ENCODE results near the gene FAM53C. TPM values are rescaled to one million over a fixed set of nuclear protein-coding genes. Genes with fewer than 3 reads are reported as not detected.
"Not testable (repeated sequence)": the region's sequence is repeated elsewhere in the genome, so short reads cannot be mapped to it uniquely, and the experiment has no call there.

Gene FAM53C
- total RNA-seq, 1 donor from 2014 or later: 45.6 TPM

- Mint-ChIP-seq H3K27ac (ENCODE audit: unreplicated experiment) (no peak overlapping the region), H3K4me3 (ENCODE audit: unreplicated experiment) (no peak overlapping the region)
- DNase-seq (ENCODE audit: extremely low spot score, unreplicated experiment): no peak
Measured at GRCh38 chr5:138316355-138316754, 21.7 kb upstream of the FAM53C start.

GRCh38 chr5:138318211-138318610, 19.9 kb upstream of the FAM53C start:
- not testable (repeated sequence) for H3K9me3 Mint-ChIP-seq (ENCODE audit: unreplicated experiment); H3K27ac Mint-ChIP-seq (ENCODE audit: unreplicated experiment); H3K4me1 Mint-ChIP-seq (ENCODE audit: unreplicated experiment); H3K27me3 Mint-ChIP-seq (ENCODE audit: unreplicated experiment); H3K36me3 Mint-ChIP-seq (ENCODE audit: unreplicated experiment); DNase-seq (ENCODE audit: extremely low spot score, unreplicated experiment); H3K4me3 Mint-ChIP-seq (ENCODE audit: unreplicated experiment)

More at GRCh38 chr5:138316355-138316754, 21.7 kb upstream of the FAM53C start:
- H3K36me3 Mint-ChIP-seq (ENCODE audit: unreplicated experiment): no peaks in the 10 kb centered on the region
- no peaks in the 10 kb centered on the region for H3K4me1 Mint-ChIP-seq (ENCODE audit: unreplicated experiment)
- TF ChIP-seq CTCF (IDR thresholded peaks at IDR 0.05): no peak
- H3K9me3 Mint-ChIP-seq (ENCODE audit: unreplicated experiment): no peaks in the 10 kb centered on the region
- H3K27me3 Mint-ChIP-seq (ENCODE audit: unreplicated experiment): no peaks in the 10 kb centered on the region

- peak overlapping the region; percentile 77 for H3K27ac Mint-ChIP-seq (ENCODE audit: unreplicated experiment)
- H3K4me3 Mint-ChIP-seq (ENCODE audit: unreplicated experiment): peak overlapping the region; percentile 85
- H3K4me1 Mint-ChIP-seq (ENCODE audit: unreplicated experiment): peaks cover 24% of the 10 kb centered on the region
- TF ChIP-seq CTCF (IDR thresholded peaks at IDR 0.05): no peak
- no peaks in the 10 kb centered on the region for H3K36me3 Mint-ChIP-seq (ENCODE audit: unreplicated experiment)
- no peaks in the 10 kb centered on the region for H3K9me3 Mint-ChIP-seq (ENCODE audit: unreplicated experiment)
- no peak for DNase-seq (ENCODE audit: extremely low spot score, unreplicated experiment)
- no peaks in the 10 kb centered on the region for H3K27me3 Mint-ChIP-seq (ENCODE audit: unreplicated experiment)
Measured at GRCh38 chr5:138330813-138331448, 7.1 kb upstream of the FAM53C start.

GRCh38 chr5:138331449-138332368, 6.4 kb upstream of the FAM53C start, which contains the start of gene CDC25C:
TSS of gene CDC25C (minus strand) at chr5:138331804. CDS start at chr5:138331180, 624 bp downstream.
- H3K4me3 Mint-ChIP-seq (ENCODE audit: unreplicated experiment): peak within 1 kb of the TSS; percentile 85
- H3K4me1 Mint-ChIP-seq (ENCODE audit: unreplicated experiment): peaks cover 24% of the 10 kb centered on the region
- DNase-seq (ENCODE audit: extremely low spot score, unreplicated experiment): peak; percentile 99
- no peaks in the 10 kb centered on the region for H3K36me3 Mint-ChIP-seq (ENCODE audit: unreplicated experiment)
- no peaks in the 10 kb centered on the region for H3K27me3 Mint-ChIP-seq (ENCODE audit: unreplicated experiment)
- H3K27ac Mint-ChIP-seq (ENCODE audit: unreplicated experiment): peak within 1 kb of the TSS; percentile 77
- TF ChIP-seq CTCF (IDR thresholded peaks at IDR 0.05): no peak
- H3K9me3 Mint-ChIP-seq (ENCODE audit: unreplicated experiment): no peaks in the 10 kb centered on the region

GRCh38 chr5:138334867-138335447, 3.1 kb upstream of the FAM53C start:
- no peak for DNase-seq (ENCODE audit: extremely low spot score, unreplicated experiment)
- Mint-ChIP-seq H3K4me3 (ENCODE audit: unreplicated experiment) (no peak overlapping the region), H3K9me3 (ENCODE audit: unreplicated experiment) (no peaks in the 10 kb centered on the region), H3K27ac (ENCODE audit: unreplicated experiment) (no peak overlapping the region), H3K36me3 (ENCODE audit: unreplicated experiment) (no peaks in the 10 kb centered on the region), H3K4me1 (ENCODE audit: unreplicated experiment) (peaks cover 39% of the 10 kb centered on the region), H3K27me3 (ENCODE audit: unreplicated experiment) (no peaks in the 10 kb centered on the region)
- TF ChIP-seq CTCF (IDR thresholded peaks at IDR 0.05): no peak
